Measurements from ENCODE around the gene NPM1.

DNA sequence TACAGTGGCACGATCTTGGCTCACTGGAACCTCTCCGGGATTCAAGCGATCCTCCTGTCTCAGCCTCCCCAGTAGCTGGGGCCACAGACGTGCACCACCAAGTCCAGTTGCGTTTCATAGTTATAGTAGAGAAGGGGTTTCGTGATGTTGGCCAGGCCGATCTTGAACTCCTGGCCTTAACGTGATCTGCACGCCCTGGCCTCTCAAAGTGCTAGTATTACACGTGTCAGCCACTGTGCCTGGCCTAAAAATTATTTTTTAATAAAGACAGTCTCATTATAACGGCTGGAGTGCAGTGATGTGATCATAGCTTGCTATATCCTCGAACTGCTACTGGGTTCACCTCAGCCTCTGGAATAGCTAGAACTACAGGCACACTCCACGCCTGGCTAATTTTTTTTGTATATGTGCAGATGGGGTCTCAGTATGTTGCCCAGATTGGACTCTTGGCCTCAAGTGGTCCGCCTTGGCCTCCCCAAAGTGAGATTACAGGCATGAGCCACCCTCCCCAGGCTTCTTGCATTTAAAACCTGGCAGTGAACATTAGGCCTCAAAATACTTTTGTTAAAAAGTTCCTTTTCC is 4.4 kb downstream of the NPM1 start:
- TF ChIP-seq, protein P1, sequence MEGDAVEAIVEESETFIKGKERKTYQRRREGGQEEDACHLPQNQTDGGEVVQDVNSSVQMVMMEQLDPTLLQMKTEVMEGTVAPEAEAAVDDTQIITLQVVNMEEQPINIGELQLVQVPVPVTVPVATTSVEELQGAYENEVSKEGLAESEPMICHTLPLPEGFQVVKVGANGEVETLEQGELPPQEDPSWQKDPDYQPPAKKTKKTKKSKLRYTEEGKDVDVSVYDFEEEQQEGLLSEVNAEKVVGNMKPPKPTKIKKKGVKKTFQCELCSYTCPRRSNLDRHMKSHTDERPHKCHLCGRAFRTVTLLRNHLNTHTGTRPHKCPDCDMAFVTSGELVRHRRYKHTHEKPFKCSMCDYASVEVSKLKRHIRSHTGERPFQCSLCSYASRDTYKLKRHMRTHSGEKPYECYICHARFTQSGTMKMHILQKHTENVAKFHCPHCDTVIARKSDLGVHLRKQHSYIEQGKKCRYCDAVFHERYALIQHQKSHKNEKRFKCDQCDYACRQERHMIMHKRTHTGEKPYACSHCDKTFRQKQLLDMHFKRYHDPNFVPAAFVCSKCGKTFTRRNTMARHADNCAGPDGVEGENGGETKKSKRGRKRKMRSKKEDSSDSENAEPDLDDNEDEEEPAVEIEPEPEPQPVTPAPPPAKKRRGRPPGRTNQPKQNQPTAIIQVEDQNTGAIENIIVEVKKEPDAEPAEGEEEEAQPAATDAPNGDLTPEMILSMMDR (IDR thresholded peaks at IDR 0.05): no peak
- no peak for TF ChIP-seq ZFX (IDR thresholded peaks at IDR 0.05; ENCODE audit: borderline replicate concordance)
